SW 1271 (cell line): Measurements from ENCODE around the gene RNF125.
A peak's percentile ranks its signal among the peaks of the same experiment; 100 is the strongest.

Source experiments
- DNase-seq, 2 experiments: peaks; one replicate each; lab custom pipeline; 2025; lab: John Stamatoyannopoulos, UW

RNF125 gene

GRCh38 chr18:32091325-32091723, 72.7 kb downstream of the RNF125 start:
- DNase-seq: no peak

- peak; percentile 38 to 76 for DNase-seq
These were observed 73.2 kb downstream of the RNF125 start, which contains the start of gene RNF138 for GRCh38 chr18:32091724-32092421. RNF138 (plus strand) TSS chr18:32091874; CDS start chr18:32092777, 903 bp downstream.

GRCh38 chr18:32092422-32093101, 73.9 kb downstream of the RNF125 start:
- peak; percentile 77 to 95 for DNase-seq

- DNase-seq: peak in 1 of 2 experiments; percentile 14
These were observed 74.5 kb downstream of the RNF125 start for GRCh38 chr18:32093102-32093511.

DNA sequence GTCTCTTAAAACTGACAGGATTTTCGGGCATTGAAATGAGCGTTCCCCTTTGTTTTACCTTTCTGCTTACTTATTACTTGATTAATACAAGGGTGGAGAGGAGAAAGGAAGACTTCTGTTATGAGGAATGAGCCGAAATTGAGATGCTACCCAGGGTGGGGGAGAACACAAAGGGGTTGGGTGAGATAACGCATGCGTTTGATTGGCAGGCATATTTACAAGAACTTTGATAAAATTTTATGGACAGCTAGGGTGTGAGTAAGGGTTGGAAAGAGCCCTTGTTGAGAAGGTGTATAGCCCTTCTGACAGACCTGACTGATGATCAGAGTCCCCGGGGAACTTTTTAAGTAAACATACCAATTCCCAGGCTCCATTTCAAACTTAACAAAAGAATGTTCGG, 74.9 kb downstream of the RNF125 start:
- DNase-seq: no peak

DNA sequence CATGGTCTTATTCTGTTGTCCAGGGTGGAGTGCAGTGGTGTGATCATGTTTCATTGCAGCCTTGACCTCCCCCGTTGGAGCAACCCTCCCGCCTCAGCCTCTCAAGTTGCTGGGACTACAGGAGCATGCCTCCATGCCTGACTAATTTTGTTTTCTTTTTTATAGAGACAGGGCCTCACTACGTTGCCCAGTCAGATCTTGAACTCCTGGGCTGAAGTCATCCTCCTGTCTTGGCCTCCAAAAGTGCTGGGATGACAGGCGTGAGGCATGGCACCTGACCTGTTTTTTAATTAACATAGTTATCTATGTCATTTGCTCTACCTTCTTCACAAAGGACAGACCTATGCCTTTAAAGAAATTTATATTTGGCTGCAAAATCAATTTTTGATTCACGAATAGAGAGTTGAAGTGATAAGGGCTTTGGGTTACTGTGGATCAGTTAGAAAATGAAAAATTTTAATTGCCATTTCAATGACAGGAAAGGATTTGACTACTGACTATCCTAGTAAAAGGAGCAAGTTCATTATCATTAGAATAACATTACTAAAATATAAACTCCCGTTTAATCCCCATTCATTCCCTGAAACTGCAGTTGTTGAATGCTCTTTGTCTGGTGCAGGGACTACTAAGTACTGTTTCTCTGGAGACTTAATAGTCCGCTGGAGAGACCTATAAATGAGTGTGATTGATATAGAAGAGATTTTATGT, 76.7 kb downstream of the RNF125 start:
- no peak for DNase-seq

DNA sequence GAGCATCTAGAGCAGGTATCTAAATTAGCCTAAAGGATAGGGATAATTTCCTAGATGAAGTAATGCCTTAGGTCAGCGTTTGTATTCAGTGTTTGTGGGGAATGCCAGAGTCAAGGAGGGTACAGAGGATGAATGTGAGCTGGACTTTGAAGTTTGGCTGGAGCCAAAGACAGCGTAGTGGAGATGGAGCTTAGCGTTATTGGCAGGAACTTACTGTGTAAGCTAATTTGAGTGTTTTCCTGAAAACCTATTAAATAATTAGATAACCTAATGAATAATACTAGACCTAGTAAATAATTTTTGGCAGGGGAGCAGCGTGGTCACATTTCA, 77.2 kb downstream of the RNF125 start:
- DNase-seq: no peak

GRCh38 chr18:32096946-32097345, 78.3 kb downstream of the RNF125 start:
- DNase-seq: no peak

GRCh38 chr18:32104516-32104915, 85.9 kb downstream of the RNF125 start:
- no peak for DNase-seq

DNA sequence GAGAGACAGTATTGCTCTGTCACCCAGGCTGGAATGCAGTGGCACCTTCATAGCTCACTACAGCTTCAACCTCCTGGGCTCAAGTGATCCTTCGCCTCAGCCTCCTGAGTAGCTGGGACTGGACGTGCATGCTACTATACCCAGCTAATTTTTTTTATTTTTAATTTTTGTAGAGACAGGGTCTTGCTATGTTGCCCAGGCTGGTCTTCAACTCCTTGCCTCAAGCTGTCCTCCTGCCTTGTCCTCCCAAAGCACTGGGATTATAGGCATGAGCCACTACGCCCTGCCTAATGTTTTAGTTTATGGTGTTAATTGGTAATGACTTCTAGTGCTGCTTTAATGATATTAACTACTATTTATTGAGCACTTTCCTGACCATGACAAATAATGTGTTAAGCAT, 91.4 kb downstream of the RNF125 start:
- DNase-seq: no peak

DNA sequence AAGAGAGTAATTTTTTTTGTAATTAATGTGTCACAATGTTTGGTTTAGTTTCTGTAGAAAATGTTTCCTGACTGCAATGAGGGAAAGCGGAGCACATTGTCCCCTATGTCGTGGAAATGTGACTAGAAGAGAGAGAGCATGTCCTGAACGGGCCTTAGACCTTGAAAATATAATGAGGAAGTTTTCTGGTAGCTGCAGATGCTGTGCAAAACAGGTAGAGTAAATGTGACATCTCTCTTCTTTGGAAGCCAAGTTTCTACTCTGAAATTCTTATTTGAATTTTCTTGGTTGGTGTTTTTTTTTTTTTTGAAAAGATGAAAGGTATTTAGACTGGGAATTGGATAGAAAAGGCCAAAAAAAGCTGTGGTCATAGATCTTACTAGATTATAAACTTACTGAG, 93.1 kb downstream of the RNF125 start:
- DNase-seq: no peak

DNA sequence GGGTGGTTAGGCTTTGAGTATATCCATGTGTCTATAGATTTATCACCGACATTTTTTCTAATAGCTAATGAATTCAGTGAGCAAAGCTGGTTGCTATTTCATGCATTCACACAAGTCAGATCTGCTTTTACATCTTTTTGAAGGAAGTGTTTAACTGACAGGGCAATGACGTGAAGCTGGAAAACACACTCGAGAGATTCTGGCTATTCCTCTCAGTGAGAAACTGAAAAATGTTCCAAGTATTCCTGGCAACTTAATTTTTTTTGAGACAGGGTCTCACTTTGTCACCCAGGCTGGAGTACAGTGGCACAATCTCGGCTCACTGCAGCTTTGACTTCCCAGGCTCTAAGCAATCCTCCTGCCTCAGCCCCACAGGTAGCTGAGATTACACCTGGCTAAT, 94.2 kb downstream of the RNF125 start:
- DNase-seq: no peak

GRCh38 chr18:32114293-32114942, 95.8 kb downstream of the RNF125 start:
- DNase-seq: no peak

DNA sequence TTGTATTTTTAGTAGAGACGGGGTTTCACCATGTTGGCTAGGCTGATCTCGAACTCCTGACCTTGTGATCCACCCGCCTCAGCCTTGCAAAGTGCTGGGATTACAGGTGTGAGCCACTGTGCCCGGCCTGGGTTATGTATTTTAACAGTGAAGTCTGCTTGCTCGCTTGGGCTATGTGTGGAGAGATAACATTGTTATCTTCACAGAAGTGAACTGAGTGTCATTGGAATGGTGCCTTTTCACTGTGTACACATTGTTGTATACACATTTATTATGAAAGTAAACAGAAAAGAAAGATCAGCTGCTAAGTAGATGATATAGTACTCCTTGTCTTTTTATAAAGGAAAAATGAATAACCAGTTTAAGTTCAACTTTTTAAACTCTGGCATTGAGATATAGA, 103.4 kb downstream of the RNF125 start:
- no peak for DNase-seq
